ENCODE measurements around the gene NXN. TPM values are rescaled to one million over a fixed set of nuclear protein-coding genes. Genes with fewer than 3 reads are reported as not detected.
"Not testable (repeated sequence)": the region's sequence is repeated elsewhere in the genome, so short reads cannot be mapped to it uniquely, and the experiment has no call there.

The NXN gene
- total RNA-seq, 1 experiment from 2014 or later = 57.3 TPM

GRCh38 chr17:794876-795275, 184.7 kb downstream of the NXN start:
- DNase-seq (ENCODE audit: unreplicated experiment) = peak; percentile 58
- intact Hi-C loops (cut with micrococcal nuclease) = loop anchor here (1.0 kb wide), 2 partner anchors 84 to 186 kb away; no protein-coding TSS in a partner anchor
- Mint-ChIP-seq H3K9me3 (ENCODE audit: unreplicated experiment) (no peaks in the 10 kb centered on the region), H3K27ac (ENCODE audit: low read depth, unreplicated experiment) (no peak overlapping the region), H3K36me3 (ENCODE audit: insufficient read depth, unreplicated experiment) (peaks cover 28% of the 10 kb centered on the region), H3K27me3 (ENCODE audit: insufficient read depth, unreplicated experiment) (no peaks in the 10 kb centered on the region), H3K4me1 (ENCODE audit: insufficient read depth, unreplicated experiment) (peaks cover 6% of the 10 kb centered on the region), H3K4me3 (ENCODE audit: unreplicated experiment) (no peak overlapping the region)
- peak; percentile 70 for TF ChIP-seq CTCF (IDR thresholded peaks at IDR 0.05; ENCODE audit: unreplicated experiment)
- BruUV-seq (replicated peaks) = no TSS peak
- ChIA-PET CTCF (interaction anchor here (1.0 to 5.3 kb wide), 5 partner anchors 8 to 205 kb away, joined by 4 to 53 read pairs (median 4); partner anchors contain the start of genes NXN and TIMM22), POLR2A (interaction anchor here (1.1 to 4.4 kb wide), 4 partner anchors 13 to 202 kb away, joined by 3 to 17 read pairs (median 8); partner anchors contain the start of genes GLOD4, MRM3, NXN and TIMM22)

GRCh38 chr17:792277-792676, 187.3 kb downstream of the NXN start:
- Mint-ChIP-seq H3K9me3 (ENCODE audit: unreplicated experiment) (no peaks in the 10 kb centered on the region), H3K4me1 (ENCODE audit: insufficient read depth, unreplicated experiment) (peaks cover 6% of the 10 kb centered on the region), H3K36me3 (ENCODE audit: insufficient read depth, unreplicated experiment) (peaks cover 37% of the 10 kb centered on the region), H3K27me3 (ENCODE audit: insufficient read depth, unreplicated experiment) (no peaks in the 10 kb centered on the region), H3K27ac (ENCODE audit: low read depth, unreplicated experiment) (no peak overlapping the region), H3K4me3 (ENCODE audit: unreplicated experiment) (no peak overlapping the region)
- BruUV-seq (replicated peaks) = no TSS peak
- no peak for TF ChIP-seq CTCF (IDR thresholded peaks at IDR 0.05; ENCODE audit: unreplicated experiment)
- POLR2A ChIA-PET = interaction anchor here (0.9 to 2.1 kb wide), 3 partner anchors 10 to 189 kb away, joined by 3 to 12 read pairs (median 4); partner anchors contain the start of genes GLOD4 and MRM3
- intact Hi-C loops (cut with micrococcal nuclease) = no loop called here
- no peak for DNase-seq (ENCODE audit: unreplicated experiment)
- CTCF ChIA-PET = interaction anchor here (0.7 to 1.5 kb wide), 3 partner anchors 92 to 207 kb away, joined by 3 to 8 read pairs (median 3); partner anchors contain the start of gene TIMM22

- Mint-ChIP-seq H3K4me1 (ENCODE audit: insufficient read depth, unreplicated experiment) (peaks cover 6% of the 10 kb centered on the region), H3K4me3 (ENCODE audit: unreplicated experiment) (no peak overlapping the region), H3K27ac (ENCODE audit: low read depth, unreplicated experiment) (no peak overlapping the region), H3K27me3 (ENCODE audit: insufficient read depth, unreplicated experiment) (no peaks in the 10 kb centered on the region), H3K9me3 (ENCODE audit: unreplicated experiment) (no peaks in the 10 kb centered on the region), H3K36me3 (ENCODE audit: insufficient read depth, unreplicated experiment) (peaks cover 42% of the 10 kb centered on the region)
- TSS peak; percentile 54 for BruUV-seq (replicated peaks)
- TF ChIP-seq CTCF (IDR thresholded peaks at IDR 0.05; ENCODE audit: unreplicated experiment) = no peak
- intact Hi-C loops (cut with micrococcal nuclease) = no loop called here
- no peak for DNase-seq (ENCODE audit: unreplicated experiment)
- POLR2A ChIA-PET = interaction anchor here (0.9 to 2.1 kb wide), 3 partner anchors 10 to 189 kb away, joined by 3 to 12 read pairs (median 4); partner anchors contain the start of genes GLOD4 and MRM3
- CTCF ChIA-PET = interaction anchor here (0.7 to 1.5 kb wide), 3 partner anchors 92 to 208 kb away, joined by 3 to 8 read pairs (median 3); partner anchors contain the start of gene TIMM22
These were observed 187.7 kb downstream of the NXN start for GRCh38 chr17:791829-792228.

GRCh38 chr17:790874-791247, 188.7 kb downstream of the NXN start:
- peaks cover 48% of the 10 kb centered on the region for H3K36me3 Mint-ChIP-seq (ENCODE audit: insufficient read depth, unreplicated experiment)
- H3K4me3 Mint-ChIP-seq (ENCODE audit: unreplicated experiment); DNase-seq (ENCODE audit: unreplicated experiment); H3K27me3 Mint-ChIP-seq (ENCODE audit: insufficient read depth, unreplicated experiment); BruUV-seq (replicated peaks); H3K9me3 Mint-ChIP-seq (ENCODE audit: unreplicated experiment); H3K4me1 Mint-ChIP-seq (ENCODE audit: insufficient read depth, unreplicated experiment); CTCF ChIA-PET; H3K27ac Mint-ChIP-seq (ENCODE audit: low read depth, unreplicated experiment); intact Hi-C loops (cut with micrococcal nuclease): not testable (repeated sequence)
- POLR2A ChIA-PET = interaction anchor here (0.7 to 2.1 kb wide), 2 partner anchors 9 to 33 kb away, joined by 3 to 12 read pairs; partner anchors contain the start of genes GLOD4 and MRM3

GRCh38 chr17:789931-790873, 189.4 kb downstream of the NXN start:
- peaks cover 48% of the 10 kb centered on the region for H3K36me3 Mint-ChIP-seq (ENCODE audit: insufficient read depth, unreplicated experiment)
- POLR2A ChIA-PET = interaction anchor here (0.7 to 2.1 kb wide), 2 partner anchors 8 to 32 kb away, joined by 3 to 12 read pairs; partner anchors contain the start of genes GLOD4 and MRM3
- H3K27ac Mint-ChIP-seq (ENCODE audit: low read depth, unreplicated experiment); H3K9me3 Mint-ChIP-seq (ENCODE audit: unreplicated experiment); BruUV-seq (replicated peaks); intact Hi-C loops (cut with micrococcal nuclease); H3K4me3 Mint-ChIP-seq (ENCODE audit: unreplicated experiment); DNase-seq (ENCODE audit: unreplicated experiment); H3K27me3 Mint-ChIP-seq (ENCODE audit: insufficient read depth, unreplicated experiment); H3K4me1 Mint-ChIP-seq (ENCODE audit: insufficient read depth, unreplicated experiment); CTCF ChIA-PET: not testable (repeated sequence)
